HEK293T (cell line): Measurements from ENCODE around the gene TAF6L.

Experiments used
- ARNT ChIP-seq: fragments of 450-650 bp; IDR thresholded peaks from 2 replicates; pipeline ENCODE4 v1.6.1; 2017; ENCODE audit warnings: mild to moderate bottlenecking
- FOXA1 ChIP-seq: fragments of 450-650 bp; IDR thresholded peaks from 2 replicates; pipeline ENCODE4 v1.6.1; 2016; ENCODE audit warnings: mild to moderate bottlenecking
- FOXK2 ChIP-seq: fragments of 450-650 bp; IDR thresholded peaks from 2 replicates; pipeline ENCODE4 v1.6.1; 2016; ENCODE audit warnings: mild to moderate bottlenecking
- FOXM1 ChIP-seq: fragments of 450-650 bp; IDR thresholded peaks from 2 replicates; pipeline ENCODE4 v1.6.1; 2017; ENCODE audit warnings: mild to moderate bottlenecking, borderline replicate concordance
- HDGF ChIP-seq: fragments of 450-650 bp; IDR thresholded peaks from 2 replicates; pipeline ENCODE4 v1.6.1; 2017; ENCODE audit warnings: antibody characterized with exemption, borderline replicate concordance
- L3MBTL2 ChIP-seq: fragments of 450-650 bp; conservative IDR thresholded peaks from 2 replicates; pipeline ENCODE4 v1.6.1; 2016; ENCODE audit warnings: mild to moderate bottlenecking
- SP1 ChIP-seq: fragments of 450-650 bp; IDR thresholded peaks from 2 replicates; pipeline ENCODE4 v1.6.1; 2017
- SUZ12 ChIP-seq: fragments of 450-650 bp; IDR thresholded peaks from 2 replicates; pipeline ENCODE4 v1.6.1; 2016; ENCODE audit warnings: mild to moderate bottlenecking
- TARDBP ChIP-seq: fragments of 450-650 bp; IDR thresholded peaks from 2 replicates; pipeline ENCODE4 v1.6.1; 2016

GRCh38 chr11:62727872-62728170, 43.4 kb upstream of the TAF6L start:
- TF ChIP-seq HDGF (no peak), SUZ12 (no peak), FOXK2 (no peak), TARDBP (no peak), SP1 (no peak), L3MBTL2 (no peak), FOXA1 (no peak), ARNT (no peak), FOXM1 (peak; percentile 18; the same call in 1 of the 2 replicates)
